K562 (cell line): ENCODE data around the gene RAB2B. TPM values are rescaled to one million over a fixed set of nuclear protein-coding genes. Genes with fewer than 3 reads are reported as not detected.

Experiments
- ATF7 ChIP-seq: fragments of 450-650 bp; IDR thresholded peaks from 2 replicates; pipeline ENCODE4 v1.7.1; 2014; ENCODE audit warnings: mild to moderate bottlenecking, moderate library complexity
- BMI1 ChIP-seq: fragments of 150-350 bp; IDR thresholded peaks from 2 replicates; pipeline ENCODE4 v1.6.1; 2014; ENCODE audit warnings: low read length
- CEBPZ ChIP-seq: fragments of 150-350 bp; IDR thresholded peaks from 2 replicates; pipeline ENCODE4 v1.6.1; 2014; ENCODE audit warnings: low read depth, mild to moderate bottlenecking, low read length, borderline replicate concordance
- CHD2 ChIP-seq: IDR thresholded peaks from 2 replicates; pipeline ENCODE4 v1.6.1; 2011; ENCODE audit warnings: low read depth, low read length
- EGR1 ChIP-seq: fragments of 450-650 bp; conservative IDR thresholded peaks from 2 replicates; pipeline ENCODE4 v1.6.1; 2017; ENCODE audit warnings: mild to moderate bottlenecking
- GABPB1 ChIP-seq: sonication (generic); formaldehyde crosslinking; IDR thresholded peaks from 2 replicates; pipeline ENCODE4 v1.8.0; 2022; ENCODE audit warnings: mild to moderate bottlenecking, missing genetic modification reagents
- HCFC1 ChIP-seq: IDR thresholded peaks from 2 replicates; pipeline ENCODE4 v1.6.1; 2012; ENCODE audit warnings: low read depth, low read length, improper control_type of control experiment
- KDM2B ChIP-seq: fragments of 250-450 bp; sonication (Bioruptor Pico); IDR thresholded peaks from 2 replicates; pipeline ENCODE4 v1.8.0; 2021; ENCODE audit warnings: mild to moderate bottlenecking, moderate library complexity
- MTA3 ChIP-seq: fragments of 450-650 bp; formaldehyde crosslinking; IDR thresholded peaks from 2 replicates; pipeline ENCODE4 v1.6.1; 2017; ENCODE audit warnings: mild to moderate bottlenecking, borderline replicate concordance
- NEUROD1 ChIP-seq: fragments of 150-350 bp; IDR thresholded peaks from 2 replicates; pipeline ENCODE4 v1.6.1; 2014; ENCODE audit warnings: borderline replicate concordance, low read length, low read depth; ENCODE audit not compliant: partially characterized antibody
- NFATC3 ChIP-seq: fragments of 450-650 bp; IDR thresholded peaks from 2 replicates; pipeline ENCODE4 v1.6.1; 2017; ENCODE audit warnings: mild to moderate bottlenecking
- NFRKB ChIP-seq: fragments of 450-650 bp; IDR thresholded peaks from 2 replicates; pipeline ENCODE4 v1.6.1; 2016; ENCODE audit warnings: low read depth
- PHB ChIP-seq: fragments of 250-450 bp; sonication (Bioruptor Pico); IDR thresholded peaks from 2 replicates; pipeline ENCODE4 v1.5.0; 2021
- POLR2AphosphoS5 ChIP-seq: IDR thresholded peaks from 2 replicates; pipeline ENCODE4 v1.6.1; 2011; ENCODE audit warnings: mild to moderate bottlenecking, low read depth, low read length, moderate library complexity; ENCODE audit not compliant: control insufficient read depth, insufficient read depth
- POU5F1 ChIP-seq: fragments of 150-350 bp; IDR thresholded peaks from 2 replicates; pipeline ENCODE4 v1.6.1; 2014; ENCODE audit warnings: borderline replicate concordance, low read length, low read depth, mild to moderate bottlenecking; ENCODE audit not compliant: partially characterized antibody
- SNAPC5 ChIP-seq: fragments of 250-450 bp; sonication (Bioruptor Pico); IDR thresholded peaks from 2 replicates; pipeline ENCODE4 v1.8.0; 2021; ENCODE audit warnings: moderate library complexity, mild to moderate bottlenecking, inconsistent platforms
- SPI1 ChIP-seq: IDR thresholded peaks from 2 replicates; pipeline ENCODE4 v1.6.1; 2011; ENCODE audit warnings: low read depth, low read length, control low read depth, borderline replicate concordance
- SUPT5H ChIP-seq: fragments of 450-650 bp; IDR thresholded peaks from 2 replicates; pipeline ENCODE4 v1.6.1; 2016
- TCF7 ChIP-seq: sonication (generic); IDR thresholded peaks from 2 replicates; pipeline ENCODE4 v1.6.1; 2016; ENCODE audit warnings: antibody characterized with exemption, borderline replicate concordance
- TEAD2 ChIP-seq: fragments of 450-650 bp; IDR thresholded peaks from 2 replicates; pipeline ENCODE4 v1.6.1; 2016; ENCODE audit warnings: missing genetic modification characterization, control low read depth, missing compliant biosample characterization
- XRCC5 ChIP-seq: fragments of 200-400 bp; formaldehyde crosslinking; IDR thresholded peaks from 2 replicates; pipeline ENCODE4 v1.6.1; 2017; ENCODE audit warnings: low read depth, mild to moderate bottlenecking, low read length
- ZBED1 ChIP-seq: IDR thresholded peaks from 2 replicates; pipeline ENCODE4 v1.6.1; 2014
- ZBTB9 ChIP-seq: fragments of 450-650 bp; formaldehyde crosslinking; IDR thresholded peaks from 2 replicates; pipeline ENCODE4 v1.4.0; 2020; ENCODE audit warnings: mild to moderate bottlenecking, moderate library complexity
- ZNF644 ChIP-seq: fragments of 200-800 bp; sonication (Bioruptor generic); IDR thresholded peaks from 2 replicates; pipeline ENCODE4 v1.6.1; 2016; ENCODE audit warnings: low read depth, missing genetic modification characterization, missing compliant biosample characterization
- polyA plus RNA-seq, 8 experiments: library from polyadenylated mRNA; depleted of rRNA in 4 of 8; stranded (reverse) in 5 of 8; unstranded in 3 of 8; fragments of >200 nt; fragmentation: Nextera tagmentation in 2 of 8; fragmentation: Illumina TruSeq in 1 of 8; extraction: Ambion mirVana in 2 of 8; extraction: Trizol in 1 of 8; gene quantifications; 2 replicates each; pipeline versions ENCODE4 v1.2.1 to v1.2.3, GENCODE V29; 2011 to 2014; ENCODE audit warnings: inconsistent platforms in 1 of 8, missing spikeins in 1 of 8
- total RNA-seq, 7 experiments: library from RNA; depleted of rRNA in 6 of 7; stranded (reverse); fragments of >200 nt in 6 of 7; fragmentation: Illumina TruSeq in 2 of 7; extraction: Trizol in 2 of 7; gene quantifications; 2 replicates each; pipeline versions ENCODE4 v1.2.1 to v1.2.3, GENCODE V29; 2011 to 2021; ENCODE audit warnings: low replicate concordance in 1 of 7

Gene RAB2B
- total and polyA plus RNA-seq, 9 of the 15 experiments (the other 6 are each of a cell fraction or from before 2014, with no cell fraction given), result 4.6 to 19.8 (median 9.8) TPM

- TF ChIP-seq ATF7 (peak; percentile 58), ZNF644 (tag) (no peak), PHB (CRISPR knock-in tag) (no peak), CEBPZ (no peak), HCFC1 (peak; percentile 44), EGR1 (peak; percentile 81), POU5F1 (no peak), NEUROD1 (peak; percentile 94), ZBED1 (0 out of 2 replicates have a peak, but pooled peaks have one; percentile 31), ZBTB9 (CRISPR knock-in tag) (peak; percentile 18; the same call in 1 of the 2 replicates), NFRKB (peak; percentile 44; the same call in 1 of the 2 replicates), SPI1 (peak; percentile 1; the same call in 1 of the 2 replicates), GABPB1 (CRISPR knock-in tag) (peak; percentile 63; the same call in 1 of the 2 replicates), SNAPC5 (no peak), KDM2B (no peak), CHD2 (peak; percentile 90), BMI1 (no peak), NFATC3 (no peak), MTA3 (0 out of 2 replicates have a peak, but pooled peaks have one; percentile 47), XRCC5 (peak; percentile 81; the same call in 1 of the 2 replicates), TCF7 (no peak), POLR2AphosphoS5 (peak; percentile 43; the same call in 1 of the 2 replicates), TEAD2 (tag) (no peak), SUPT5H (peak; percentile 67)
Observed at GRCh38 chr14:21437063-21437901, 39.5 kb downstream of the RAB2B start (continued).
